NCI-H82 treated with DMSO at 0.1 percent for 48 hours (cell line): Measurements from ENCODE around the gene COL20A1.
A peak's percentile ranks its signal among the peaks of the same experiment; 100 is the strongest.

Source experiments
- DNase-seq: peaks from one replicate; lab custom pipeline; 2025; ENCODE audit not compliant: unreplicated experiment; lab: John Stamatoyannopoulos, UW

COL20A1 gene

GRCh38 chr20:63359937-63360849, 67.2 kb downstream of the COL20A1 start:
- no peak for DNase-seq

- no peak for DNase-seq
Observed at GRCh38 chr20:63360850-63361518, 68.0 kb downstream of the COL20A1 start, which contains the start of gene CHRNA4. Gene CHRNA4, minus strand, starts transcription at chr20:63361349. Its CDS starts 184 bp downstream, at chr20:63361165.

- DNase-seq: no peak
Observed at GRCh38 chr20:63361519-63362435, 68.8 kb downstream of the COL20A1 start.

GRCh38 chr20:63362436-63363009, 69.5 kb downstream of the COL20A1 start:
- DNase-seq: no peak

GRCh38 chr20:63363013-63363957, 70.3 kb downstream of the COL20A1 start:
- no peak for DNase-seq

GRCh38 chr20:63363981-63364561, 71.1 kb downstream of the COL20A1 start:
- peak; percentile 9 for DNase-seq

- DNase-seq: no peak
Observed at GRCh38 chr20:63364801-63365585, 72.0 kb downstream of the COL20A1 start.

GRCh38 chr20:63365601-63366389, 72.8 kb downstream of the COL20A1 start:
- DNase-seq: no peak

- no peak for DNase-seq
Observed at GRCh38 chr20:63366390-63367365, 73.7 kb downstream of the COL20A1 start.

- no peak for DNase-seq
Observed at GRCh38 chr20:63367446-63368055, 74.6 kb downstream of the COL20A1 start.

GRCh38 chr20:63368151-63368550, 75.2 kb downstream of the COL20A1 start:
- no peak for DNase-seq

GRCh38 chr20:63369024-63369530, 76.1 kb downstream of the COL20A1 start:
- no peak for DNase-seq

GRCh38 chr20:63369724-63370617, 77.0 kb downstream of the COL20A1 start:
- no peak for DNase-seq

- no peak for DNase-seq
Observed at GRCh38 chr20:63370618-63371187, 77.7 kb downstream of the COL20A1 start.
